HG03520 (cell line): Measurements from ENCODE around the gene UBP1.
"Not testable (repeated sequence)": the region's sequence is repeated elsewhere in the genome, so short reads cannot be mapped to it uniquely, and the experiment has no call there.

Source experiments
- ATAC-seq: cut with Tn5 transposase; IDR thresholded peaks from one replicate; pipeline ENCODE4 v1.9.1; 2021; ENCODE audit warnings: mild to moderate bottlenecking, moderate library complexity; ENCODE audit not compliant: unreplicated experiment

Gene UBP1

GRCh38 chr3:33338936-33339465 is 101.2 kb downstream of the UBP1 start:
- not testable (repeated sequence) for ATAC-seq
